ENCODE data around the gene GADD45G.

GRCh38 chr9:89619019-89619418 lies 14.2 kb downstream of the GADD45G start:
- TF ChIP-seq, protein P1, sequence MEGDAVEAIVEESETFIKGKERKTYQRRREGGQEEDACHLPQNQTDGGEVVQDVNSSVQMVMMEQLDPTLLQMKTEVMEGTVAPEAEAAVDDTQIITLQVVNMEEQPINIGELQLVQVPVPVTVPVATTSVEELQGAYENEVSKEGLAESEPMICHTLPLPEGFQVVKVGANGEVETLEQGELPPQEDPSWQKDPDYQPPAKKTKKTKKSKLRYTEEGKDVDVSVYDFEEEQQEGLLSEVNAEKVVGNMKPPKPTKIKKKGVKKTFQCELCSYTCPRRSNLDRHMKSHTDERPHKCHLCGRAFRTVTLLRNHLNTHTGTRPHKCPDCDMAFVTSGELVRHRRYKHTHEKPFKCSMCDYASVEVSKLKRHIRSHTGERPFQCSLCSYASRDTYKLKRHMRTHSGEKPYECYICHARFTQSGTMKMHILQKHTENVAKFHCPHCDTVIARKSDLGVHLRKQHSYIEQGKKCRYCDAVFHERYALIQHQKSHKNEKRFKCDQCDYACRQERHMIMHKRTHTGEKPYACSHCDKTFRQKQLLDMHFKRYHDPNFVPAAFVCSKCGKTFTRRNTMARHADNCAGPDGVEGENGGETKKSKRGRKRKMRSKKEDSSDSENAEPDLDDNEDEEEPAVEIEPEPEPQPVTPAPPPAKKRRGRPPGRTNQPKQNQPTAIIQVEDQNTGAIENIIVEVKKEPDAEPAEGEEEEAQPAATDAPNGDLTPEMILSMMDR (conservative IDR thresholded peaks at IDR 0.05; ENCODE audit: low read depth in 2 of 2): 0 out of 4 replicates have a peak, but pooled peaks of 1 of the 2 experiments have one; percentile 7
- TF ChIP-seq EZH2 (IDR thresholded peaks at IDR 0.05; ENCODE audit: low read depth, unreplicated experiment): no peak
